GM19397 (cell line): ENCODE measurements around the gene LARGE2.

Source experiments
- ATAC-seq: cut with Tn5 transposase; IDR thresholded peaks from one replicate; pipeline ENCODE4 v1.9.1; 2021; ENCODE audit warnings: mild to moderate bottlenecking, moderate library complexity; ENCODE audit not compliant: unreplicated experiment

Gene LARGE2

DNA sequence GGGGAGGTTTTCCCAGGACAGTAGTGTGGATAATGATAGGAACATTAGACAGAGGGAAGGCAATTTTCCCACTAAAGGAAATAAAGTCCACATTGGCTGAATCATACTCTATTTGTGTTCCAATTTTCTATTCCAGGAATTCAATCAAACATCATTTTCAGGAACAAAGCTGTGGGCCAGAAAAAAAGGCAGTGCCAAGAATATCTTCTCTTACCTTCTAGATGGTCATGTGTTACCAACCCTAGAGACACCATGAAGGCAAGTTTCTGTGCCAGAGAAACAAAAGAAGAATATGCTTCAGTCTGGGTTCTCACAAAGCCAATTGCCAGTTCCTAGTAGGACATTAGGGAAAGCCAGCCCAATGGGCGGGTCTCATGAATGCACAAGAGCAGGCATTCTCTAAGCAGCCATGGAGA, 27.5 kb downstream of the LARGE2 start:
- ATAC-seq: no peak

DNA sequence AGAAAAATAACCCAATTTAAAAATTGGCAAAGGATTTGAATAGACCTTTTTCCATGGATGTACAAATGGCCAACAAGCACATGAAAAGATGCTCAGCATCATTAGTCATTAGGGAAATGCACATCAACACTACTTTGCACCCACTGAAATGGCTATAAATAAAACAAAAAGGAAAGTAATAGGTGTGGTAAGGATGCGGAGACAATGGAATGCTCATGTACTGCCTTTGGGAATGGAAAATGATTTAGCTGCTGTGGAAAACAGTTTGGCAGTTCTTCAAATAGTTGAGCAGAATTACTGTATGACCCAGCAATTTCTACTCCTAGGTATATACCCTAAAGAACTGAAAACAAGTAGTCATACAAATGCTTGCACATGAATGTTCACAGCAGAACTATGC, 37.4 kb downstream of the LARGE2 start:
- ATAC-seq: no peak

DNA sequence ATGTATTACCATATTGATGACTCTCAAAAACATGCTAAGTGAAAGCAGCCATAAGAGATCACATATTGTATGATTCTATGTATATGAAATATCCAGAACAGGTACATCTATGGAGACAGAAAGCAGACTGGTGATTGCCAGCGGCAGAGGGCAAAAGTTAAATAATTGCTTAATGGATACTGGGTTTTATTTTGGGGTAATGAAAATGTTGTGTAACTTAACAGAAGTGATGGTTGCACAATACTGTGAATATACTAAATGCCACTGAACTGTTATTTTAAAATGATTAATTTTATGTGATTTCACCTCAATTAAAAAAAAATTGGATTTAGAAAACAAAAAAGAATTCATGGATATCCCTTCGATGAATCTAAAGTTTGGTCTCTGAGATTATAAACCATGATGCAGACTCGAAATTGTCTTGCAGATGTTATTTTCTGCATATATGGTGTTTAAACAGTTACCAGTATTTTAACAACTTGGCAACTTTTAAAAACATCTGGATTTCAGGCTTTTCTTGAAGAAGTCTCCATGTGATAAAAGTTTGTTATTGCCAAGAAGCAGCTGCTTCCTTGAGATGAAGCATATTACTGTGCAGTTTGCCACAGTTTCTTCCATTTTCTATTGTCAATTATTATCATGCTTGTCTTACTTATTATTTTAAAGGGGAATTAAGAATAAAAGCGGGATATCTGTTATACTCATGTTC, 38.1 kb downstream of the LARGE2 start:
- ATAC-seq: no peak

DNA sequence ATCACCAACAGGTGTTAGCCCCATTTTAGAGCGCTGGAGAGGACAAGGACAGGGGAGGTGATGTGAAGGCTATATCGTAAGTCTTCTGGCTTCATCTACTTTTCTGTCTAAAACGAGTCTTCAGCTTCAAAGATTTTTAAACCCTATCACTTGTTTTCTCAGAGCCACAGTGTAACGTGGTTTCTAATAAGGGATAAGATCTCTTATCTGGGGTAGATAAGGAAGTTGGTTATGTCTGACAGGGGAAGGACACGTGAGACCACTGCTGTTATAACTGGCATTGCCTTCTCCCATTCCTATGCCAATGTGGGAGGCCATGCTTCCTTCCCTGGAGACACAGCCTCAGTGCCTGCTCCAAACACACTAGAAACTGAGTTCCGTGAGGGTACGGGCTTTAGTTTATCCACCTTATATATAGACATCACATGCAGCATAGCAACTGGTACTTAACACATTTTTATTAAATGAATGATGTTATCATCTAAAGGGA, 39.3 kb downstream of the LARGE2 start:
- no peak for ATAC-seq

DNA sequence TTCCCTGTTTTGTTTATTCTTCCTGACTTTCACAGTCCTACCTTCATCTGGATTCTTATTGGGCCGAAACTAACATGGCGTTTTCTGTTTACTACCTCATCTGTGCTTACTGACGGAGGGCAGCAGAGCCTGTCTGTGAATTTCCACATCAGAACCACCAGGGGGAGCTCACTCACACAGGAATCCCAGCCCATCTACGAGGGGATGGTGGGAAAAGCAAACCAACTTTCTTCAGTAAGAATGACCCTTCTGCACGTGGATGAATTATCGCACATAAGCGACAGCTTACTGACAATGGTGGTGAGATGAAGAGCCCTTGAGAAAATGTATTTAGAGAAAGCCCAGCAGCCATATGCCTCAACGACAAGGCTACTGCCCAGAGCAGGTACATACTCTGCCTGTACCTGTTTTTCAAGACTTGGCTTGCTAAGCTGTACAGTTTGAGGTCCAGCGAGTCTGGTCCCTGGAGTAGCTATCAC, 42.5 kb downstream of the LARGE2 start:
- no peak for ATAC-seq

DNA sequence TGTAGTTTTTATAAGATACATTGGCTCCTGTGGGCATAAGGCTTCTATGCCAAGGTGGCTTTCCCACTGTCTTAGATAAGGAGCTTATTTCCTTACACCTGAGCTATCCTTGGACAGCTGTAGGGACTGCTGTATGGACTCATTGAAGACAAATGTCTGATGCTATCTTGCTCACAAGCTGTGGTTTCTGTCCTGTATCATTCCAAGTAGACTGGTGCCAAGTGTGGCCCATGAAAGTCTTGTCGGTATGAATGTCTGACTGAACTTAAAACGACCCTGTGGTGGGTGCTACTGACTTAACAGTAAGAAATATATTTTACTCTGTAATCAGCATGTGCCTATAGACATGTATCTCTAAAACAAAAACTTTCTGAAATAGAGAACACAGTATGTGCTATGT, 45.0 kb downstream of the LARGE2 start:
- ATAC-seq: no peak

DNA sequence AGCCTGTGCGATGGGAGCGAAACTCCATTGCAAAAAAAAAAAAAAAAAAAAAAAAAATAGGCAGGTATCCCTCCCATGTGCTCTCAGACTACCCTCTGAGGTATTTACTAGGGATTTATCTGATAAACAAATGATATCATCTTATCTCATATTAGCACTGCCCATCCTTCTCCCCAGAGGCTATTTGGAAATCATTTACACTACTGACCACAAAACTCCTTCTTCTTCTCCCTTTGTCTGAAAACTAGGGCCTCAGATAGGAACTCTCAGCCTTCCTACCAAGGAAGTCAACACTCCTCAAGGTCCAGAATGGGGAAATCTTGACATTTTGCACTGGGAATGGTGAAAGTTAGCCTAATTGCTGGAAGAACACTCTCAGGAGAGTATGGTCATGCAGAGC, 46.4 kb downstream of the LARGE2 start:
- no peak for ATAC-seq

DNA sequence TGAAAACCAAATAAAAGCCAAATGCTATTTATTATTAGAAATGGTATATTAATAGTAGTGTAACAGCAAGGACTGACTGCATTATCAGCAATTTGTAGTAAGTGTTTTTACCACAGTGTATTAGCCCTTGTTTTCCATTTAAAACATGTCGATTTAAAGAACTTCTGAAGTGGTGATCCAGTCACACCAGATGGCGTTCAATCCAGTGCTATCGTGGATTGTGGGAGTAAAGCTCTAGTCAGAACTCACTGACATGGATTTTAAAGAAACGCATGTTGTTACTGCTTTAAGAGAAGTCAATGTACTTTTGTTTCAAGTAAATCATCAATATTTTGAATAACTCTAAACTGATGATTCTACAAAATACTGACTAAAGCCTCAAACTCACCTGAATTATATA, 51.1 kb downstream of the LARGE2 start:
- no peak for ATAC-seq

DNA sequence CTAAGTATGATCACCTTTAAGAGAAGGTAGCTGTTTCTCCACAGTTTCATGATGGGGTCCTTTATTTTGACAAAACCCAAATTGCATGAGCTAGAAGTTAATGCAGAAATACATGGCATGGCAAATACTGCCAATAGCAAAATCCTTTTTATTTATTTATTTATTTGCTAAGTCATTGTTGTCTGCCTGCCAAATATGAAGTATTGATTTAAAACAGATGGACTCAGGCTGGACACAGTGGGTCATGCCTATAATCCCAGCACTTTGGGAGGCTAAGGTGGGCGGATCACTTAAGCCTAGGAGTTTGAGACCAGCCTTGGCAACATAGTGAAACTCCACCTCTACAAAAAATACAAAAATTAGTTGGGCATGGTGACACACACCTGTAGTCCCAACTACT, 52.4 kb downstream of the LARGE2 start:
- no peak for ATAC-seq
